Stomach (tissue), 9 donors: ENCODE results near the gene PRKCA. TPM values are rescaled to one million over a fixed set of nuclear protein-coding genes. Genes with fewer than 3 reads are reported as not detected.

Experiments used
- DNase-seq, 2 donors: peaks; one replicate each; pipeline versions ENCODE4 v3.0.0 to v3.0.0-alpha.2; 2013 to 2019
- H3K27ac ChIP-seq, 5 donors: fragments of 200-600 bp in 4 of 5; sonication (generic) in 4 of 5; one replicate each; pipeline ENCODE4 v1.5.1; 2013 to 2019; ENCODE audit warnings: mild to moderate bottlenecking in 1 of 5, moderate library complexity in 1 of 5
- H3K27me3 ChIP-seq, 3 donors: fragments of 200-600 bp; sonication (generic); one replicate each; pipeline ENCODE4 v1.5.1; 2017 to 2019; ENCODE audit warnings: mixed run types in 1 of 3
- H3K36me3 ChIP-seq, 4 donors: fragments of 200-600 bp; sonication (generic); 1 replicate in 3 of 4; 2 replicates in 1 of 4; pipeline ENCODE4 v1.5.1; 2016 to 2019
- H3K4me1 ChIP-seq, 4 donors: fragments of 200-600 bp; sonication (generic); one replicate each; pipeline ENCODE4 v1.5.1; 2016 to 2019
- H3K4me3 ChIP-seq, 4 donors: fragments of 200-600 bp; sonication (generic) in 3 of 4; one replicate each; pipeline ENCODE4 v1.5.1; 2016 to 2019; ENCODE audit warnings: mild to moderate bottlenecking in 1 of 4
- H3K9me3 ChIP-seq, 4 donors: fragments of 200-600 bp; sonication (generic); one replicate each; pipeline ENCODE4 v1.5.1; 2016 to 2019
- CTCF ChIP-seq, 7 experiments: fragments of 450-650 bp in 4 of 7; fragments of 200-600 bp in 3 of 7; sonication (generic) in 3 of 7; IDR thresholded peaks; one replicate each; pipeline ENCODE4 v1.5.1; 2016 to 2019; ENCODE audit warnings: antibody characterized with exemption in 7 of 7, control low read depth in 2 of 7, mild to moderate bottlenecking in 1 of 7
- EP300 ChIP-seq: sonication (generic); formaldehyde crosslinking; IDR thresholded peaks from one replicate; pipeline ENCODE4 v1.6.1; 2017; ENCODE audit warnings: antibody characterized with exemption
- POLR2A ChIP-seq, 4 donors: fragments of 450-650 bp; IDR thresholded peaks; one replicate each; pipeline ENCODE4 v1.6.1; 2016; ENCODE audit warnings: antibody characterized with exemption in 4 of 4, control low read depth in 2 of 4, mild to moderate bottlenecking in 1 of 4, moderate library complexity in 1 of 4
- POLR2AphosphoS5 ChIP-seq, 3 donors: sonication (generic); formaldehyde crosslinking; IDR thresholded peaks; one replicate each; pipeline ENCODE4 v1.6.1; 2016; ENCODE audit warnings: antibody characterized with exemption in 3 of 3
- WGBS, 5 donors: extraction: QIAGEN DNeasy Blood & Tissue Kit in 3 of 5; methylation state at CpG; one replicate each; pipeline versions ENCODE4 v1.1.5 to v1.1.7; 2013 to 2018; 5-methylcytosine and 5-hydroxymethylcytosine counted together
- intact Hi-C: fragments of 100-400 bp; cut with DNase I; formaldehyde crosslinking; loops from one replicate; pipeline ENCODE4 v1.15.1; 2023; ENCODE audit warnings: low total_unique reads
- polyA plus RNA-seq, 3 donors: library from polyadenylated mRNA; stranded (reverse); fragments of 200-250 nt; gene quantifications; one replicate each; pipeline ENCODE4 v1.2.3, GENCODE V29; 2013
- total RNA-seq, 5 donors: library from RNA; depleted of rRNA; stranded (reverse); fragments of >200 nt; gene quantifications; one replicate each; pipeline versions ENCODE4 v1.1.0 to v1.2.3, GENCODE V29; 2014 to 2016
- donor health status: healthy with polysubstance abuse.
- donor health status: Bipolar disorder and iron deficiency.
- donor health status: healthy.

PRKCA gene
- total and polyA plus RNA-seq, 8 donors, result 2.1 to 41.1 (median 12.2) TPM

- intact Hi-C loops, result no loop called here
- TF ChIP-seq CTCF (IDR thresholded peaks at IDR 0.05) (no peak), EP300 (no peak), POLR2A (IDR thresholded peaks at IDR 0.05) (no peak), POLR2AphosphoS5 (IDR thresholded peaks at IDR 0.05) (no peak)
- Histone ChIP-seq H3K36me3 (no peaks in the 10 kb centered on the region), H3K27ac (no peak overlapping the region), H3K27me3 (no peaks in the 10 kb centered on the region), H3K9me3 (no peaks in the 10 kb centered on the region), H3K4me3 (no peak overlapping the region), H3K4me1 (peaks cover 0 to 50% (median 22%) of the 10 kb centered on the region in 4 donors)
- no peak for DNase-seq
- WGBS, 5 donors, result 84 to 92% (median 86%) methylated on average over 7 of the region's 7 CpGs
Measured at GRCh38 chr17:66438101-66438500, 135.7 kb downstream of the PRKCA start.

- intact Hi-C loops, result no loop called here
- H3K27me3 ChIP-seq, result no peaks in the 10 kb centered on the region
- H3K9me3 ChIP-seq, result no peaks in the 10 kb centered on the region
- H3K36me3 ChIP-seq, result no peaks in the 10 kb centered on the region
- H3K27ac ChIP-seq, result peak overlapping the region in 2 of 5 donors; percentile 20 to 54
- WGBS, 5 donors, result 51 to 64% (median 60%) methylated on average over 11 of the region's 11 CpGs
- no peak for DNase-seq
- peaks cover 0 to 48% (median 16%) of the 10 kb centered on the region in 4 donors for H3K4me1 ChIP-seq
- H3K4me3 ChIP-seq, result peak overlapping the region in 2 of 4 donors; percentile 9 to 19
- no peak for TF ChIP-seq EP300
- no peak for TF ChIP-seq POLR2A (IDR thresholded peaks at IDR 0.05)
- no peak for TF ChIP-seq CTCF (IDR thresholded peaks at IDR 0.05)
- TF ChIP-seq POLR2AphosphoS5 (IDR thresholded peaks at IDR 0.05), result no peak
Measured at GRCh38 chr17:66441101-66441661, 138.8 kb downstream of the PRKCA start.

- intact Hi-C loops, result no loop called here
- H3K4me1 ChIP-seq, result peaks cover 7 to 47% (median 20%) of the 10 kb centered on the region in 4 donors
- no peaks in the 10 kb centered on the region for H3K27me3 ChIP-seq
- WGBS, 5 donors, result 60 to 97% (median 78%) methylated on average over 2 of the region's 2 CpGs
- no peak overlapping the region for H3K4me3 ChIP-seq
- no peaks in the 10 kb centered on the region for H3K9me3 ChIP-seq
- TF ChIP-seq POLR2AphosphoS5 (IDR thresholded peaks at IDR 0.05) (no peak), EP300 (no peak), CTCF (IDR thresholded peaks at IDR 0.05) (no peak), POLR2A (IDR thresholded peaks at IDR 0.05) (no peak)
- H3K36me3 ChIP-seq, result no peaks in the 10 kb centered on the region
- no peak overlapping the region for H3K27ac ChIP-seq
- no peak for DNase-seq
Measured at GRCh38 chr17:66443166-66443565, 140.8 kb downstream of the PRKCA start.

- Histone ChIP-seq H3K4me1 (peaks cover 7 to 47% (median 21%) of the 10 kb centered on the region in 4 donors), H3K27me3 (no peaks in the 10 kb centered on the region), H3K9me3 (no peaks in the 10 kb centered on the region), H3K4me3 (no peak overlapping the region), H3K36me3 (no peaks in the 10 kb centered on the region), H3K27ac (peak overlapping the region in 1 of 5 donors; percentile 17)
- 66 to 86% (median 73%) methylated on average over 9 of the region's 9 CpGs for WGBS, 5 donors
- intact Hi-C loops, result no loop called here
- DNase-seq, result no peak
- TF ChIP-seq POLR2A (IDR thresholded peaks at IDR 0.05) (no peak), POLR2AphosphoS5 (IDR thresholded peaks at IDR 0.05) (no peak), CTCF (IDR thresholded peaks at IDR 0.05) (no peak), EP300 (no peak)
Measured at GRCh38 chr17:66443606-66444005, 141.2 kb downstream of the PRKCA start.
